ENCODE data around the gene KLHL21.

Gene KLHL21

GRCh38 chr1:6591644-6592043 is 11.0 kb downstream of the KLHL21 start:
- Histone ChIP-seq H3K27ac (ENCODE audit: low read length) (no peak overlapping the region), H3K4me2 (ENCODE audit: insufficient read depth, low read length) (no peak overlapping the region), H3K4me1 (ENCODE audit: insufficient read depth, low read length) (no peaks in the 10 kb centered on the region), H4K20me1 (ENCODE audit: insufficient read depth, low read length) (peaks cover 83% of the 10 kb centered on the region), H2AFZ (ENCODE audit: low read depth, low read length) (no peak overlapping the region), H3K27me3 (ENCODE audit: insufficient read depth, low read length, poor library complexity) (no peaks in the 10 kb centered on the region), H3K4me3 (ENCODE audit: low read depth in 1 of 2, low read length in 2 of 2) (no peak overlapping the region), H3K9ac (ENCODE audit: low read depth, low read length) (no peak overlapping the region), H3K9me3 (ENCODE audit: insufficient read depth, low read length, severe bottlenecking) (no peaks in the 10 kb centered on the region), H3K79me2 (ENCODE audit: insufficient read depth, low read length) (peaks cover 19% of the 10 kb centered on the region), H3K36me3 (ENCODE audit: insufficient read depth, low read length) (peaks cover 97% of the 10 kb centered on the region)
- no peak for TF ChIP-seq EZH2 (IDR thresholded peaks at IDR 0.05; ENCODE audit: borderline replicate concordance, low read depth, low read length, severe bottlenecking)
- TF ChIP-seq CTCF (IDR thresholded peaks at IDR 0.05; ENCODE audit: borderline replicate concordance, extremely low read depth, low read length, poor library complexity, severe bottlenecking) = no peak
- ATAC-seq (ENCODE audit: insufficient read depth, low read depth) (no peak), DNase-seq (no peak)

- Histone ChIP-seq H3K9me3 (ENCODE audit: insufficient read depth, low read length, severe bottlenecking) (no peaks in the 10 kb centered on the region), H3K36me3 (ENCODE audit: insufficient read depth, low read length) (peaks cover 95% of the 10 kb centered on the region), H3K27ac (ENCODE audit: low read length) (no peak overlapping the region), H3K4me3 (ENCODE audit: low read depth in 1 of 2, low read length in 2 of 2) (no peak overlapping the region), H3K27me3 (ENCODE audit: insufficient read depth, low read length, poor library complexity) (no peaks in the 10 kb centered on the region), H2AFZ (ENCODE audit: low read depth, low read length) (no peak overlapping the region), H3K4me2 (ENCODE audit: insufficient read depth, low read length) (no peak overlapping the region), H4K20me1 (ENCODE audit: insufficient read depth, low read length) (peaks cover 83% of the 10 kb centered on the region), H3K79me2 (ENCODE audit: insufficient read depth, low read length) (peaks cover 15% of the 10 kb centered on the region; the same call in 1 of the 2 replicates), H3K4me1 (ENCODE audit: insufficient read depth, low read length) (no peaks in the 10 kb centered on the region), H3K9ac (ENCODE audit: low read depth, low read length) (no peak overlapping the region)
- ATAC-seq (ENCODE audit: insufficient read depth, low read depth) = no peak
- TF ChIP-seq CTCF (IDR thresholded peaks at IDR 0.05; ENCODE audit: borderline replicate concordance, extremely low read depth, low read length, poor library complexity, severe bottlenecking) (no peak), EZH2 (IDR thresholded peaks at IDR 0.05; ENCODE audit: borderline replicate concordance, low read depth, low read length, severe bottlenecking) (no peak)
- no peak for DNase-seq
Measured at GRCh38 chr1:6591222-6591621, 11.4 kb downstream of the KLHL21 start.

- H3K4me3 ChIP-seq (ENCODE audit: low read depth in 1 of 2, low read length in 2 of 2) = no peak overlapping the region
- no peak overlapping the region for H3K27ac ChIP-seq (ENCODE audit: low read length)
- H3K4me2 ChIP-seq (ENCODE audit: insufficient read depth, low read length) = no peak overlapping the region
- peaks cover 73% of the 10 kb centered on the region for H4K20me1 ChIP-seq (ENCODE audit: insufficient read depth, low read length)
- DNase-seq (no peak), ATAC-seq (ENCODE audit: insufficient read depth, low read depth) (no peak)
- no peak for TF ChIP-seq CTCF (IDR thresholded peaks at IDR 0.05; ENCODE audit: borderline replicate concordance, extremely low read depth, low read length, poor library complexity, severe bottlenecking)
- H3K9me3 ChIP-seq (ENCODE audit: insufficient read depth, low read length, severe bottlenecking) = no peaks in the 10 kb centered on the region
- H3K79me2 ChIP-seq (ENCODE audit: insufficient read depth, low read length) = peaks cover 4% of the 10 kb centered on the region; the same call in 1 of the 2 replicates
- no peaks in the 10 kb centered on the region for H3K4me1 ChIP-seq (ENCODE audit: insufficient read depth, low read length)
- no peak overlapping the region for H3K9ac ChIP-seq (ENCODE audit: low read depth, low read length)
- H3K36me3 ChIP-seq (ENCODE audit: insufficient read depth, low read length) = peaks cover 83% of the 10 kb centered on the region
- H3K27me3 ChIP-seq (ENCODE audit: insufficient read depth, low read length, poor library complexity) = no peaks in the 10 kb centered on the region
- H2AFZ ChIP-seq (ENCODE audit: low read depth, low read length) = no peak overlapping the region
Measured at GRCh38 chr1:6590046-6590445, 12.6 kb downstream of the KLHL21 start.

Data from DND-41 (cell line).